Activated naive CD4-positive, alpha-beta T cell treated with anti-CD3 and anti-CD28 coated beads for 36 hours (primary cell): ENCODE measurements around the gene PRCD. TPM values are rescaled to one million over a fixed set of nuclear protein-coding genes. Genes with fewer than 3 reads are reported as not detected.

Source experiments
- CTCF ChIA-PET: fragments of 350-600 bp; sonication (Branson Sonifier 250); formaldehyde crosslinking; loops from one replicate; lab custom pipeline; 2021; ENCODE audit warnings: antibody characterized with exemption; lab: Charles Lee
- DNase-seq: peaks from one replicate; pipeline ENCODE4 v3.0.0-alpha.2; 2020
- H3K27ac Mint-ChIP-seq: one replicate; pipeline ENCODE4 v1.8.0; 2021; ENCODE audit warnings: mild to moderate bottlenecking, mixed read lengths
- H3K27me3 Mint-ChIP-seq: one replicate; pipeline ENCODE4 v1.8.0; 2021; ENCODE audit warnings: low read depth, mixed read lengths
- H3K36me3 Mint-ChIP-seq: one replicate; pipeline ENCODE4 v1.8.0; 2021; ENCODE audit warnings: low read depth, mixed read lengths
- H3K4me1 Mint-ChIP-seq: one replicate; pipeline ENCODE4 v1.8.0; 2021; ENCODE audit warnings: low read depth, mixed read lengths
- H3K4me3 Mint-ChIP-seq: one replicate; pipeline ENCODE4 v1.8.0; 2021; ENCODE audit warnings: mild to moderate bottlenecking, moderate library complexity, mixed read lengths
- H3K9me3 Mint-ChIP-seq: one replicate; pipeline ENCODE4 v1.8.0; 2021; ENCODE audit warnings: mixed read lengths
- intact Hi-C: fragments of 100-400 bp; cut with micrococcal nuclease; formaldehyde crosslinking; loops from one replicate; pipeline ENCODE4 v1.15.1; 2023
- total RNA-seq, 2 experiments: library from RNA; stranded (reverse); gene quantifications; one replicate each; pipeline ENCODE4 v1.2.3, GENCODE V29; 2021

The PRCD gene
- total RNA-seq, 2 experiments from 2014 or later = not detected

DNA sequence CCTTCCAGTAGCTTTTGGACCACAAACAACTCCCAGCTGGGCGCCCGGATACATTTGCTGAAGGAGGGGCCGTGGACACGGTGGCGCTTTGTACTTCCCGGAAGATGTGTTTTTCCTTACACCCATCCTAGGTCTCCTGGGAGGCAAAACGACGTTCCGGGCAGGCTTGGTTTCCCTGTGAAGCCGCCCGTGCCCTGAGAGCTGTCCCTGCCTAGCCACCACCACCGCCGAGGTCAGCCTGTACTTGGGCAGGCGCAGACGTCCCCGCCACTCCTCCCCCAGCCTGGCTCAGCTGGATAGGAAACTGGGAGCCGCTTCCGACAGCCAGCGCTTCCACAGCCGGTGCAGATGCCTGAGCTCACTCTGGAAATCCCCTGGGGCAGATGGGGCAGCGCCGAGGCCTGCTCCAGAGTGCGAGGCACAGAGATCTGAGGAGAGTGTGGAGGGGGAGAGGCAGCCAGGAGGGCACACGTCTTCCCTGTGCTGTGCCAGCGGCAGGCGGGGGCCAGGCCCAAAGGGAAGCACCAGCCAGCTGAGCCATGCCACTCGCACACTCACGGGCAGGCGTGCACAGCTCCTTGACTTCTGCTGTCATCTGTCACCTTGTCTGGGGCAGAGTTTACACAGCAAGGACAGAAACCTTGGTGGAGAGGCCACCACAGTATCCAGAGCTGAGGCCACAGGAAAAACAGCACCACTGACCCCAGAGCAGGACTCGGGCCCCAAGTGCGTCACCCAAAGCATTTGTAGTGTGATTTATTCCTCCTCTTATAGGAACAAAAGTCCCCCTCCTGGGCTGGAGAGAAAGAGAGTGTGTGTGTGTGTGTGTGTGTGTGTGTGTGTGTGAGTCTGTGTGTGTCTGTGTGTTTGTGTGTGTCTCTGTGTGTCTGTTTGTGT lies 41.6 kb upstream of the PRCD start:
- intact Hi-C loops = no loop called here
- peaks cover 42% of the 10 kb centered on the region for H3K4me1 Mint-ChIP-seq
- H3K27me3 Mint-ChIP-seq = no peaks in the 10 kb centered on the region
- H3K36me3 Mint-ChIP-seq = no peaks in the 10 kb centered on the region
- H3K4me3 Mint-ChIP-seq = no peak overlapping the region
- DNase-seq = no peak
- CTCF ChIA-PET = interaction anchor here (0.5 to 1.9 kb wide), 4 partner anchors 8 to 47 kb away, joined by 3 to 6 read pairs (median 3); partner anchors contain the start of gene AANAT
- no peak overlapping the region for H3K27ac Mint-ChIP-seq
- no peaks in the 10 kb centered on the region for H3K9me3 Mint-ChIP-seq

DNA sequence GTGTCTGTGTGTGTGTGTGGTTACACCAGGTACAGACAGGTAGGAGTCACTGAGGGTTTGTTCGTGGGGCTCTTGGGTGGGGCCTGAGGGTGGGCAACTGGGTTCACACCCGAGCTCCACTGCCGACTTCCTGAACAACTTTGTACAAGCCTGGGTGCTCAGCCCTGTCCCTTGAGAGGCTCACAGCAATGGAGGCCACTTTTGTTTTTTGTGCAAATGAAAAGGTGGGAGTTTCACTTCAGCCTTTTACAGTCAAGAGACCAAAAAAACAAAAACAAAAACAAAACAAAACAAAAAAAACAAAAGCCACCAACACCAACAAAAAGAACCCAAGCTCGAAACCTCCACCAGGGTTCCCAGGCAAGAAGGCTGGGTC lies 41.0 kb upstream of the PRCD start:
- H3K4me3 Mint-ChIP-seq = no peak overlapping the region
- no peaks in the 10 kb centered on the region for H3K27me3 Mint-ChIP-seq
- H3K36me3 Mint-ChIP-seq = no peaks in the 10 kb centered on the region
- intact Hi-C loops = no loop called here
- H3K4me1 Mint-ChIP-seq = peaks cover 35% of the 10 kb centered on the region
- H3K27ac Mint-ChIP-seq = no peak overlapping the region
- CTCF ChIA-PET = interaction anchor here (0.7 to 1.9 kb wide), 3 partner anchors 8 to 37 kb away, joined by 3 to 6 read pairs (median 3); partner anchors contain the start of gene AANAT
- DNase-seq = no peak
- no peaks in the 10 kb centered on the region for H3K9me3 Mint-ChIP-seq

DNA sequence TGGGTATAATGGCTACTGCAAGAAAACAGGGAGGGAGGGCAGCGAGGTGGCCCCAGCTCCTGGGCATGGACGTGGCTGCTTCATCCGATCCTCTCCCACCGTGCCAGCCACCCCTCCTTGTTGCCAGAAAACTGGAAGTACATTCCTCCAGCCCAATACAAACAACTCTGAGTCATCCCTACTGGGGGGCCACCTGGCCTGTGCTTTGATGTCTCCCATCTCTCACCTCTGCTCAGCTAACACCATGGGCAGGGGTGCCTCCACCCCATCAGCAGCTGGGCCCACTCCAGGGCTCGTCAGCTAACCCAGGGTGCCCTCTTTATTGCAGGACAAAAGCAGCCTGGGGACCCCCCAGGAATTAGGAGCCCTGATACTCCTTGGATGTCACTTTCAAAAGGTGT lies 40.6 kb upstream of the PRCD start:
- CTCF ChIA-PET = interaction anchor here (0.9 kb wide), 1 partner anchor 37 kb away, joined by 3 read pairs; no protein-coding TSS in a partner anchor
- Mint-ChIP-seq H3K4me3 (no peak overlapping the region), H3K4me1 (peaks cover 32% of the 10 kb centered on the region), H3K27me3 (no peaks in the 10 kb centered on the region), H3K9me3 (no peaks in the 10 kb centered on the region), H3K27ac (no peak overlapping the region), H3K36me3 (no peaks in the 10 kb centered on the region)
- DNase-seq = no peak
- intact Hi-C loops = no loop called here

DNA sequence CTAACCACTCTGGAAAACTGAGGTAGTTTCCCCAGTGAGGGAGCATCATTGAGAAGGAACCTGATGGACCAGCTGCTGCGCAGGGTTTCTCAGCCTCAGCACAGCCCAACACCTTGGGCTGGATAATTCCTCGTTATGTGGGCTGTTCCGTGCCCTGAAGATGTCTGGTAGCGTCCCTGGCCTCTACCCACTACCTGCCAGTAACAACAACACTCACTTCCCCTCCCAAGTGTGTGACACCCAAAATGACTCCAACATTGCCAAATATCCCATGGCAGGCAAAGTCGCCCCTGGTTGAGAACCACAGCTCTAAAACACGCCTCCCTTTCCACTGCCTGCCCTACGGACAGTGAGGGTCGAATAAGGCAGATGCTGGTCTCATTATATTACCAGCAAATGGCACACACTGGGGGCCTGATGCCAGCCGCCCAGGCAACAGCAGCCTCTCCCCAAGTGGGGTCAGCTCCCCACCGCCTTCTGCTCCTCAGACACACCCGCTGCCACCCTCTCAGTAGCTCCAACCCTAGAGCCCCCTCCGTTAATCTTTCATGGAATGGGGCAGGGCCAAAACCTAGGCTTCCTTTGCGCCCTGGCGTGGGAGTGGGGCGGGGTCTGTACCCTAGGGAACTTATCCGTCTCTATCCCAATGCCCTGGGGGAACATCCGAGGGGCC lies 39.6 kb upstream of the PRCD start:
- H3K36me3 Mint-ChIP-seq = no peaks in the 10 kb centered on the region
- DNase-seq = peak; percentile 25
- H3K27ac Mint-ChIP-seq = no peak overlapping the region
- H3K4me3 Mint-ChIP-seq = peak overlapping the region; percentile 83
- CTCF ChIA-PET = no interaction called here
- H3K27me3 Mint-ChIP-seq = no peaks in the 10 kb centered on the region
- intact Hi-C loops = no loop called here
- H3K4me1 Mint-ChIP-seq = peaks cover 31% of the 10 kb centered on the region
- H3K9me3 Mint-ChIP-seq = no peaks in the 10 kb centered on the region

DNA sequence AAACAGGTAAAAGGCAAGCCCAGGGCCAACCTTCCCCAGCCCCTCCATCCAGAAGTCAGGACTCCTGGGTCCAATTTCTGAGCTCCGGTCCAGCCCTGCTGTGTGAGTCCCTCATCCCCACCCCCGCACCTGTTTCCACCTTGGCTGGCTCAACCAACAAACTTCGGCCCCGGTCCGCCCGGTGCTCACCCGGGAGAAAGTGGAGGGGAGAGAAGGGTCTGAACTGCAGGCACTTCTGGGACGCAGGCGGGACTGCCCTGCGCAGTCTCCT lies 39.2 kb upstream of the PRCD start:
- H3K27me3 Mint-ChIP-seq = no peaks in the 10 kb centered on the region
- no peak overlapping the region for H3K27ac Mint-ChIP-seq
- CTCF ChIA-PET = interaction anchor here (3.7 kb wide), 1 partner anchor 33 kb away, joined by 18 read pairs; the partner anchor contains the start of gene AANAT
- DNase-seq = peak; percentile 19
- H3K9me3 Mint-ChIP-seq = no peaks in the 10 kb centered on the region
- H3K36me3 Mint-ChIP-seq = no peaks in the 10 kb centered on the region
- intact Hi-C loops = loop anchor here (1.0 kb wide), 3 partner anchors 7 to 147 kb away; partner anchors contain the start of genes PRPSAP1 and UBE2O
- peak overlapping the region; percentile 83 for H3K4me3 Mint-ChIP-seq
- H3K4me1 Mint-ChIP-seq = peaks cover 30% of the 10 kb centered on the region

DNA sequence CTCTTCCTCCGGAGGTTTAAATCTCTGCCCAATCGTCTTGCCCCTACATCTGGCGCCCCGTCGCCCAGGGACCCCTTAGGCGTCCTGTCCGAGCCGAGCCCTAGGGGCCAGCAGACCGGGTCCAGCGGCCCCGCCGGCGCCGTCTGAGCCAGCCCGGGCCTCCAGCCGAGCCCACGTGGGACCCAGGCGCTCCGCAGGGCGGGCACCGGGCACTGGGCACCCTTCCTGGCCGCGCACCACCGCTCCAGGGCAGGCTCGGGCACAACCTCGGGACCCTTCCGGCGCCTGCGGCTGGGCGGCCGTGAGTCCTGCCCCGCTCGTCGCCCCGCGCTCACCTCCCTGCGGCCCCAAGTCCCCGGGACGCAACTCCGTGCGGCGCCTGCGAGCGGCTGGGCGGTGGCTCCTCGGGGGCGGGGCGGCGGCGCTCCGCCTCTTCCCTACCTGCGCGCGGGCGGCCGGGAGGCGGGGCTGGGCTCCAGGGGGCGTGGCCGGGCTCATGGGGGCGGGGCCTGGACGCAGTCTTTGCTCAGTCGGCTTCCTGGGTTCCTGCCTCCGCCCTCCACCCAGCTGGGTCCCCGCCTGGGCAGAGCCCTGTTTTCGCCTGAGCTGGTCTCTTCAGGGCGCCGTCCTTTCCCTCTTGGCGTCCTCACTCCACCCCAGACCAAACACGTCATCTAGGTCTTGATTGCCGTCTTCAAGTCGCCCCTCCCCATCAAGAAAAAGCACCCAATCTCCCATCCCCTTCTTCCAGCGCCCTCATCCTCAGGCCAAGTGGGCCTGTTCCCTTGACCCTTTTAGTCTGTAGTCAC lies 38.6 kb upstream of the PRCD start, which contains the start of gene RHBDF2:
RHBDF2 (minus strand) TSS at position 406 of the 809 bp plus-strand sequence. CDS start 19,899 bp downstream, outside the sequence.
- H3K4me1 Mint-ChIP-seq = peaks cover 30% of the 10 kb centered on the region
- CTCF ChIA-PET = interaction anchor here (0.9 to 3.7 kb wide), 8 partner anchors 8 to 123 kb away, joined by 3 to 18 read pairs (median 4); partner anchors contain the start of gene AANAT
- H3K36me3 Mint-ChIP-seq = no peaks in the 10 kb centered on the region
- intact Hi-C loops = loop anchor here (1.0 kb wide), 3 partner anchors 8 to 148 kb away; partner anchors contain the start of genes PRPSAP1 and UBE2O
- DNase-seq = peak; percentile 97
- H3K9me3 Mint-ChIP-seq = no peaks in the 10 kb centered on the region
- no peaks in the 10 kb centered on the region for H3K27me3 Mint-ChIP-seq
- H3K27ac Mint-ChIP-seq = peak within 1 kb of the TSS; percentile 92
- peak within 1 kb of the TSS; percentile 83 for H3K4me3 Mint-ChIP-seq

DNA sequence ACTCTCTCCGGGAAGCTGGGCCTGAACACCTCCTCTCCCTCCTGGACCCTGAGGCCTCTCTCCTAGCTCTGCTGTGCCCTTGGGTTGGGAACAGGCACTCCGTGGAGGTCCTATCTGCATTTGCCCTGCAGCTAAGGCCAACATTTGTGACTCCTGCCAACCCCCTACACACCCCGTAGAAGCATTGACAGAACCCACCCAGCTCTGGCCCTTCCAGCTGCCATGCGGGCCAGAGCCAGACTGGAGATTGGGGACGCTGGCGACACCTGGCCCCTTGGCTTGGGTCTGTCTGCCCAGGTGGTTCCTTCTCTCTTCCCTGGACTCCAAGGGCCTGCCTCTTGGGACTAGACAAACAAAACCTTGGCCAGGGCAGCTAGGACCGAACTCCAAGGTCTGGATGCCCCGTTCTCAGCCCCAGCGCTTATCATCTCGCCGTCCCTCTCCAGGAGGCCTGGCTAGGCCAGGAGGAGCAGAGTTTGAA lies 38.0 kb upstream of the PRCD start:
- intact Hi-C loops = loop anchor here (1.0 kb wide), 3 partner anchors 9 to 149 kb away; partner anchors contain the start of genes PRPSAP1 and UBE2O
- Mint-ChIP-seq H3K9me3 (no peaks in the 10 kb centered on the region), H3K27ac (peak overlapping the region; percentile 92), H3K4me1 (peaks cover 31% of the 10 kb centered on the region), H3K36me3 (no peaks in the 10 kb centered on the region), H3K4me3 (peak overlapping the region; percentile 81), H3K27me3 (no peaks in the 10 kb centered on the region)
- no peak for DNase-seq
- CTCF ChIA-PET = interaction anchor here (0.9 to 3.7 kb wide), 10 partner anchors 8 to 122 kb away, joined by 3 to 18 read pairs (median 4); partner anchors contain the start of gene AANAT

DNA sequence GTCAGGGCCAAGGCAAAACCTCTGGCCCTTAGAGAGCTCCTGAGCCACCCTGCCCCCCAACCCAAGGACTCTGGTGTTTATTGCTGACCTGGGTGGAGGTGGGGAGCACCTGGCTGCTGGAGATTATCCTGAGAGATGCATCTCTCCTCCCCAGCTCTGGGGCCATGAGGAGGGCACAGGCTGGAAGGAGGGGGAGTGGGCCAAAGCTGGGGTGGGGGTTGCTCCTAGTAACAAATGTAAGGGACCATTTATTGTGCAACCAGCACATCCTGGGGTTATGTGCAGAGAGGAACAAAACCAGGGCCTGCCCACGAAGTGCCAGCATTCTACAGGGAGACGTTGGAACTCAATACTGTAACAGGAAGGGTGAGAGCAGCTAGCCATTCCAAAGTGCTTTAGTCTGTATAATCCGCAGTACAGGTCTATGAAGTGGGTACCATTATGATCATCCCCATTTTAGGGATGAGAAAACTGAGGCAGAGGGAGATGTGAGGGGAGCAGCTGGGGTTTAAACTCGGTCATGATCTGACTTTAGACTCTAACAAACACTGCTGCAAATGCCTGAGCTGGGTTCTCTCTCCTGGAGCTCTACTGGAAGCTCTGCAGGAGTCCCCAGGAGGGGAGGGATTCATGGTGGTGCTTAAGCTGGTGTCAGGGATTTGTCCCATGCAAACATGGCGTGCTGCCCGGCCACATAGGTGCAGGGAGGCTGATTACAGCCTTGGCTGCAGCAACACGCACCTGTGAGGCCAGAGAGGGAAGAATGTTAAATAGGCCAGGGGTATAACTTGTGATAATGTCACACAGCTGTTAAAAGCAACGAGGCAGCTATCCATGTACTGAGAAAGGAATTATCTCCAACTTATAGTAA lies 37.3 kb upstream of the PRCD start:
- no peak for DNase-seq
- H3K4me3 Mint-ChIP-seq = no peak overlapping the region
- intact Hi-C loops = no loop called here
- peaks cover 31% of the 10 kb centered on the region for H3K4me1 Mint-ChIP-seq
- no peaks in the 10 kb centered on the region for H3K27me3 Mint-ChIP-seq
- H3K36me3 Mint-ChIP-seq = no peaks in the 10 kb centered on the region
- no peaks in the 10 kb centered on the region for H3K9me3 Mint-ChIP-seq
- peak overlapping the region; percentile 50 for H3K27ac Mint-ChIP-seq
- CTCF ChIA-PET = interaction anchor here (0.7 to 3.7 kb wide), 11 partner anchors 9 to 121 kb away, joined by 3 to 18 read pairs (median 4); partner anchors contain the start of gene AANAT

DNA sequence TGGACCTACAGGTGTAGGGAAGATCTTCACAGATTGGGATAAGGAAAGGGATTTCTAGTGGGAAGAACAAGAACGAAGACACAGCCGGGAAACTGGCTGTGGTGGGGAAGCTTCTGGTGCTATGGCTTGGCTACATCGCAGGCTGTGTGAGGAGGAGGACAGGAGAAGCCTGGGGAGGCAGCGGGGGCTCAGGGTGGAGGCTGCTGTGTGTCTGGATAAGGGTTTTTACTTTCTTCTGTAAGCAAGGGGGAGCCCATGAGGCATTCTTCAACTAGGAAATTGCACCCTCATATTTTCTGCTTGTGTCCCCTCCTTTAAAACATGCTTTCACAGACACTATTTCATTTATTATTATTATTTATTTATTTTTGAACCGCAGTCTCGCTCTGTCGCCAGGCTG lies 35.7 kb upstream of the PRCD start:
- peaks cover 24% of the 10 kb centered on the region for H3K4me1 Mint-ChIP-seq
- peaks cover 2% of the 10 kb centered on the region for H3K27me3 Mint-ChIP-seq
- intact Hi-C loops = no loop called here
- H3K27ac Mint-ChIP-seq = no peak overlapping the region
- no peak overlapping the region for H3K4me3 Mint-ChIP-seq
- no peak for DNase-seq
- H3K36me3 Mint-ChIP-seq = no peaks in the 10 kb centered on the region
- no peaks in the 10 kb centered on the region for H3K9me3 Mint-ChIP-seq
- CTCF ChIA-PET = interaction anchor here (0.6 to 3.7 kb wide), 8 partner anchors 10 to 542 kb away, joined by 3 to 18 read pairs (median 3); partner anchors contain the start of gene AANAT

DNA sequence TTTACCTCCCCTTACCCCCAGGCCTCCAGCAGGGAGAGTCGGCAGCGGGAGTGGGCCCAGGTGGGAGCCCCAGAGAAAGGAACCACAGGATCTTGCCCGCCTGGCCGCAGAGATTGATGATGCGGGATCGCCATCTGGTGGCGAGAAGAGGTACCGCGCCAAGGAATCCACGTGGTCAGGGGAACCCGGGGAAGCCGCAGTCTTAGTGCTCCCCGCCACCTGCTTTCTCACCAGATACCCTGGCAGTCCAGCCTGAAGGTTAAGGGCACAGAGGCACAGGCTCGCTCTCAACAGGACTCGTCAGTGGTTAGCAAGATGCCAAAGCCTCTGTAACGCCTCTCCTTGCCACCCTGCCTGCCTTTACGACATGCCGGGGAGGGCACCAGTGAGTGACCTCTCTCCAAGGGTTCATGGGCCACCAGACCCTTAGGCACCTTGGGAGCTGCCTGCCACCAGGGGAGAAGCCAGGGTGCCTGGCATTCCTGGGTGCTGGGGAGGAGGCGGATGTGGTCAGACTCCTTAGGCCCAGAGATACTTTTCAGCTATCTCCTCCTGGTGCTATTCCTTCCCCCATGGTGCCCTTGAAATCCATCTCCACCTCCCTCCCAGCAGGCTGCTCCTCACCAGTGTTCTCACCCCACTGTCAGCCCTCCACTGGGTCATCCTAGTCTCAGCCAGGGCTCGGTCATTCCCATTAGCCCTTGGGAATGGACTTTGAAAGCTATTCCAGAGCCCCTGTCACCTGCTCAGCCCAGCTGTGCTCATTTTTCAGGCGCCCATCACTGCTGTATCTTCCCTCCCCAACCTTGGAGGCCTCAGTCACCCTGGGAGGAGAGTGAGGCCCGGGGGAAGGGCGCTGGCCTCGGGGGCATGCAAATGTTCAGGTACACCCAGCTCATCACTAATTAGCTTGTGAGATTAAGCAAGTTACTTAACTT lies 33.2 kb upstream of the PRCD start:
- Mint-ChIP-seq H3K27ac (no peak overlapping the region), H3K27me3 (peaks cover 2% of the 10 kb centered on the region), H3K9me3 (no peaks in the 10 kb centered on the region), H3K4me3 (no peak overlapping the region), H3K4me1 (peaks cover 7% of the 10 kb centered on the region), H3K36me3 (no peaks in the 10 kb centered on the region)
- DNase-seq = peak; percentile 94
- CTCF ChIA-PET = interaction anchor here (0.5 to 4.3 kb wide), 20 partner anchors 8 to 321 kb away, joined by 3 to 58 read pairs (median 4); partner anchors contain the start of genes AANAT and UBE2O
- intact Hi-C loops = loop anchor here (1.0 to 2.0 kb wide), 3 partner anchors 40 to 204 kb away; no protein-coding TSS in a partner anchor
